GM13976 (cell line): ENCODE measurements around the gene CNKSR3.

Experiments
- DNase-seq: peaks from one replicate; pipeline ENCODE4 v3.0.0; 2012; ENCODE audit warnings: low spot score
- CTCF ChIP-seq: IDR thresholded peaks from 2 replicates; pipeline ENCODE4 v1.5.1; 2012; ENCODE audit warnings: borderline replicate concordance, mild to moderate bottlenecking; ENCODE audit not compliant: insufficient read depth; ENCODE audit errors: extremely low read depth, missing control alignments, control extremely low read depth
- in situ Hi-C: fragments of 300-500 bp; cut with MboI; formaldehyde crosslinking; loops from one replicate; pipeline ENCODE4 v1.12.0; 2022; ENCODE audit warnings: low sequenced_read_pairs, mixed read lengths, inconsistent platforms; ENCODE audit not compliant: unreplicated experiment

The CNKSR3 gene

GRCh38 chr6:154407440-154407839 is 103.0 kb downstream of the CNKSR3 start:
- in situ Hi-C loops: no loop called here

GRCh38 chr6:154406869-154407268 is 103.6 kb downstream of the CNKSR3 start:
- DNase-seq: no peak
- TF ChIP-seq CTCF: no peak
- in situ Hi-C loops: no loop called here

More at GRCh38 chr6:154407440-154407839, 103.0 kb downstream of the CNKSR3 start:
- TF ChIP-seq CTCF: no peak
- DNase-seq: no peak

- in situ Hi-C loops: no loop called here
Observed at GRCh38 chr6:154406301-154406700, 104.2 kb downstream of the CNKSR3 start.

GRCh38 chr6:154404791-154405400 is 105.6 kb downstream of the CNKSR3 start:
- in situ Hi-C loops: no loop called here
- DNase-seq: no peak

More at GRCh38 chr6:154406301-154406700, 104.2 kb downstream of the CNKSR3 start:
- TF ChIP-seq CTCF: no peak
- no peak for DNase-seq

GRCh38 chr6:154403788-154404187 is 106.7 kb downstream of the CNKSR3 start:
- DNase-seq: no peak
- TF ChIP-seq CTCF: no peak
- in situ Hi-C loops: no loop called here

More at GRCh38 chr6:154404791-154405400, 105.6 kb downstream of the CNKSR3 start:
- no peak for TF ChIP-seq CTCF

GRCh38 chr6:154402081-154402780 is 108.3 kb downstream of the CNKSR3 start:
- in situ Hi-C loops: no loop called here
- DNase-seq: no peak
- TF ChIP-seq CTCF: no peak
